GM06990 (cell line): ENCODE results near the gene IMPA2.

Experiments used
- DNase-seq: peaks from one replicate; pipeline ENCODE4 v3.0.0-alpha.2; 2011; ENCODE audit not compliant: insufficient read length; ENCODE audit errors: extremely low read depth
- H3K27me3 ChIP-seq: replicated peaks from 2 replicates; pipeline ENCODE4 v1.6.0; 2011; ENCODE audit warnings: low read length; ENCODE audit not compliant: control insufficient read depth, insufficient read depth
- H3K36me3 ChIP-seq: 2 replicates; pipeline ENCODE4 v1.5.1; 2011; ENCODE audit warnings: low read length; ENCODE audit not compliant: control insufficient read depth, insufficient read depth
- H3K4me3 ChIP-seq: replicated peaks from 2 replicates; pipeline ENCODE4 v1.5.1; 2011; ENCODE audit warnings: low read depth, mild to moderate bottlenecking, control low read depth, low read length
- CTCF ChIP-seq: IDR thresholded peaks from 2 replicates; pipeline ENCODE4 v1.5.1; 2011; ENCODE audit warnings: low read length, control low read depth, mild to moderate bottlenecking, inconsistent platforms; ENCODE audit not compliant: insufficient read depth, poor library complexity, severe bottlenecking

Gene IMPA2

DNA sequence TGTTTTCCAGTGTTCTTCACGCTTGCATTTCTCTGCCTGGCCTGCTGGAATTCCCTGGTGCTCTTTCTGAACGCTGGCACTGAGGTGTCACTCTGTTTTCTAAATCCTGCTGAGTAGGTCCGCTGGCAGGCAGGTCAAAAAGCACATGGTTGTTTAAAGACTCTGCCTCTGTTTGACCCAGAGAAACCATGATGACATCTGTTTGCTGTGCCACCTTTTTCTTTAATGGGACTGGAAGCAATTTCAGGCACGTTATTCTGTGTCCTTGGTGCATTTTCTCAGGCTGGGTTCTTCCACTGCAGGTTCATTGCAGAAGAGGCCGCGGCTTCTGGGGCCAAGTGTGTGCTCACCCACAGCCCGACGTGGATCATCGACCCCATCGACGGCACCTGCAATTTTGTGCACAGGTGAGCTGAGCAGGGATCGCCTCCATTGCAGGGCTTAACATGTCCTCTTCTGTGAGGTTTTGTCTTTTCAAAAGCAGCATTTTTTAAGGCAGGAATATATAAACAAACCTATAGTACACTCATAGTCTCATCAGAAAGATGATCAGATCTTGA lies 28.4 kb downstream of the IMPA2 start:
- Histone ChIP-seq H3K27me3 (no peaks in the 10 kb centered on the region), H3K4me3 (no peak overlapping the region), H3K36me3 (no peaks in the 10 kb centered on the region)
- TF ChIP-seq CTCF: no peak
- no peak for DNase-seq

- Histone ChIP-seq H3K4me3 (no peak overlapping the region), H3K36me3 (no peaks in the 10 kb centered on the region), H3K27me3 (no peaks in the 10 kb centered on the region)
- no peak for DNase-seq
- TF ChIP-seq CTCF: no peak
Measured at GRCh38 chr18:12010187-12010802, 29.0 kb downstream of the IMPA2 start.

- TF ChIP-seq CTCF: no peak
- DNase-seq: no peak
- H3K4me3 ChIP-seq: no peak overlapping the region
- H3K27me3 ChIP-seq: no peaks in the 10 kb centered on the region
- no peaks in the 10 kb centered on the region for H3K36me3 ChIP-seq
Measured at GRCh38 chr18:12011199-12011956, 30.1 kb downstream of the IMPA2 start.

DNA sequence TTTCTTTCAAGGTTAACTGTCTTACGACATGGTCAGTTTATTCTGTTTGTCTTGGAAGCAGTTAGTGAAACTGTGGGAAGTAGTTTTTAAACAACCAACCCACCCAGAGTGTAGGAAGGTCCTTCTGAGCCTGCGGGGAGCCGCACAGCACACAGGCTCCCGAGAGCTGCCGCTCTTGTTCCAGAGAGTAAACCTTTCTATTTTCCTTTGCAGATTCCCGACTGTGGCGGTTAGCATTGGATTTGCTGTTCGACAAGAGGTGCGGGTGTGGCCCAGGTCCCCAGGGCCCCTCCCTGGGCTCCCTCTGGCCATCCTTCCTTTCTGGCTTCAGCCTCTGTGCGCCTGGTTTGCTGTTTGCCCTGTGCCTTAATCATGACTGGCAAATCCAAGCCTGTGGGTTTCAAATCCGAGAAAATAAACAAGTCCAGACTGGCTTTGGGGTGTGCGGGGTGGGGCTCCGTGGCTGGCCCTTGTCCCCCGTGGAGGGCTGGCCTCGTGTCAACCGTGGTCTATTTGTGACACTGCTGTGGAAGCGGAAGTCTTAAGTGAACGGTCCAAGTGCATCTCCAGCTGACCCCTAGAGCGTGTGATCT lies 30.7 kb downstream of the IMPA2 start:
- DNase-seq: no peak
- Histone ChIP-seq H3K36me3 (no peaks in the 10 kb centered on the region), H3K27me3 (no peaks in the 10 kb centered on the region), H3K4me3 (no peak overlapping the region)
- no peak for TF ChIP-seq CTCF

DNA sequence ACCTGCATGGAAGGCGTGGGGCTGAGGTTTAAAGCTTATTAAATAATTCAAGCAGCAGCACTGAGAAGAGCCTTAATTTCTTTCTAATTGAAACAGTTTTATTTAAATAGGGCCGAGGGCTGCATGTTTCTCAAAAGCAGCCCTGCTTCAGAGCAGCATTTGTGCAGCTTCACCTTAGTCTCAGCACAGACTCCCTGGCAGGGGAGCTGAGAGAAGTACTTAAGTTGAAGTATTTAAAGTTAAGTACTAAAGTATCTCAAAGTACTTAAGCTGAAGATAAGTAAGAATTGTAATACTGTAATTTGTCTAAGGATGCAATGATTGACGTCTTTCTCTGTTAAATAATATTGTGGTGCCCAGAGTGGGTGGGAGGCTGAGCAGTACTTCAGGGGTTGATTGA lies 31.4 kb downstream of the IMPA2 start:
- H3K36me3 ChIP-seq: no peaks in the 10 kb centered on the region
- H3K27me3 ChIP-seq: no peaks in the 10 kb centered on the region
- DNase-seq: no peak
- TF ChIP-seq CTCF: no peak
- no peak overlapping the region for H3K4me3 ChIP-seq
